Mesendoderm (in vitro differentiated cells): ENCODE data around the gene RND2. TPM values are rescaled to one million over a fixed set of nuclear protein-coding genes. Genes with fewer than 3 reads are reported as not detected.
"Not testable (repeated sequence)": the region's sequence is repeated elsewhere in the genome, so short reads cannot be mapped to it uniquely, and the experiment has no call there.

ENCODE experiments used
- DNase-seq: peaks from one replicate; pipeline ENCODE4 v3.0.0; 2013
- H2AK5ac ChIP-seq: 2 replicates; pipeline ENCODE4 v1.6.1; 2013; ENCODE audit warnings: low read length, inconsistent platforms
- H2BK120ac ChIP-seq: 2 replicates; pipeline ENCODE4 v1.6.1; 2013; ENCODE audit warnings: low read depth, mild to moderate bottlenecking, low read length, moderate library complexity, mixed read lengths
- H2BK15ac ChIP-seq: replicated peaks from 2 replicates; pipeline ENCODE4 v1.6.1; 2013; ENCODE audit warnings: low read depth, mild to moderate bottlenecking, moderate library complexity
- H2BK5ac ChIP-seq: 2 replicates; pipeline ENCODE4 v1.6.1; 2013; ENCODE audit warnings: low read length, inconsistent platforms
- H3K18ac ChIP-seq: 2 replicates; pipeline ENCODE4 v1.6.1; 2013; ENCODE audit warnings: mild to moderate bottlenecking, low read length, mixed read lengths
- H3K23ac ChIP-seq: one replicate; pipeline ENCODE4 v1.6.1; 2013; ENCODE audit warnings: low read length
- H3K27ac ChIP-seq: 2 replicates; pipeline ENCODE4 v1.5.1; 2013; ENCODE audit warnings: low read depth, mild to moderate bottlenecking, inconsistent platforms, low read length, moderate library complexity
- H3K27me3 ChIP-seq: 2 replicates; pipeline ENCODE4 v1.6.1; 2013; ENCODE audit warnings: low read length, control low read depth, mild to moderate bottlenecking, inconsistent platforms; ENCODE audit not compliant: insufficient read depth, poor library complexity
- H3K36me3 ChIP-seq: 2 replicates; pipeline ENCODE4 v1.6.1; 2013; ENCODE audit warnings: low read length, inconsistent platforms; ENCODE audit not compliant: control insufficient read depth, insufficient read depth
- H3K4ac ChIP-seq: one replicate; pipeline ENCODE4 v1.6.1; 2013; ENCODE audit warnings: low read depth, mild to moderate bottlenecking, low read length, moderate library complexity
- H3K4me1 ChIP-seq: 2 replicates; pipeline ENCODE4 v1.6.1; 2013; ENCODE audit warnings: low read depth, low read length, inconsistent platforms; ENCODE audit not compliant: control insufficient read depth
- H3K4me2 ChIP-seq: 2 replicates; pipeline ENCODE4 v1.6.1; 2013; ENCODE audit warnings: low read length
- H3K4me3 ChIP-seq: 2 replicates; pipeline ENCODE4 v1.5.1; 2013; ENCODE audit warnings: mild to moderate bottlenecking, low read length
- H3K56ac ChIP-seq: one replicate; pipeline ENCODE4 v1.6.1; 2013; ENCODE audit warnings: low read length
- H3K79me1 ChIP-seq: 2 replicates; pipeline ENCODE4 v1.6.1; 2013; ENCODE audit warnings: low read length, inconsistent platforms
- H3K79me2 ChIP-seq: 2 replicates; pipeline ENCODE4 v1.6.1; 2013; ENCODE audit warnings: mild to moderate bottlenecking, low read length; ENCODE audit not compliant: control insufficient read depth, insufficient read depth
- H3K9ac ChIP-seq: 2 replicates; pipeline ENCODE4 v1.6.1; 2013; ENCODE audit warnings: low read length, inconsistent platforms
- H4K5ac ChIP-seq: one replicate; pipeline ENCODE4 v1.6.1; 2013; ENCODE audit warnings: low read length
- H4K8ac ChIP-seq: one replicate; pipeline ENCODE4 v1.6.1; 2013; ENCODE audit warnings: low read depth, mild to moderate bottlenecking, control low read depth, low read length, moderate library complexity
- WGBS: extraction: QIAGEN DNeasy Blood & Tissue Kit; methylation state at CpG from one replicate; pipeline ENCODE4 v1.1.7; 2013; ENCODE audit warnings: low lambda C conversion rate, missing lambda C conversion rate; ENCODE audit not compliant: insufficient coverage; ENCODE audit errors: extremely low coverage; 5-methylcytosine and 5-hydroxymethylcytosine counted together
- polyA plus RNA-seq, 2 experiments: library from polyadenylated mRNA; stranded (reverse); fragments of 200-250 nt; gene quantifications; one replicate each; pipeline ENCODE4 v1.2.3, GENCODE V29; 2013

RND2 gene, protein sequence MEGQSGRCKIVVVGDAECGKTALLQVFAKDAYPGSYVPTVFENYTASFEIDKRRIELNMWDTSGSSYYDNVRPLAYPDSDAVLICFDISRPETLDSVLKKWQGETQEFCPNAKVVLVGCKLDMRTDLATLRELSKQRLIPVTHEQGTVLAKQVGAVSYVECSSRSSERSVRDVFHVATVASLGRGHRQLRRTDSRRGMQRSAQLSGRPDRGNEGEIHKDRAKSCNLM
- 16.4 TPM for polyA plus RNA-seq (2013, experiment 1 of 2)
- 15.7 TPM for polyA plus RNA-seq (2013, experiment 2 of 2)

DNA sequence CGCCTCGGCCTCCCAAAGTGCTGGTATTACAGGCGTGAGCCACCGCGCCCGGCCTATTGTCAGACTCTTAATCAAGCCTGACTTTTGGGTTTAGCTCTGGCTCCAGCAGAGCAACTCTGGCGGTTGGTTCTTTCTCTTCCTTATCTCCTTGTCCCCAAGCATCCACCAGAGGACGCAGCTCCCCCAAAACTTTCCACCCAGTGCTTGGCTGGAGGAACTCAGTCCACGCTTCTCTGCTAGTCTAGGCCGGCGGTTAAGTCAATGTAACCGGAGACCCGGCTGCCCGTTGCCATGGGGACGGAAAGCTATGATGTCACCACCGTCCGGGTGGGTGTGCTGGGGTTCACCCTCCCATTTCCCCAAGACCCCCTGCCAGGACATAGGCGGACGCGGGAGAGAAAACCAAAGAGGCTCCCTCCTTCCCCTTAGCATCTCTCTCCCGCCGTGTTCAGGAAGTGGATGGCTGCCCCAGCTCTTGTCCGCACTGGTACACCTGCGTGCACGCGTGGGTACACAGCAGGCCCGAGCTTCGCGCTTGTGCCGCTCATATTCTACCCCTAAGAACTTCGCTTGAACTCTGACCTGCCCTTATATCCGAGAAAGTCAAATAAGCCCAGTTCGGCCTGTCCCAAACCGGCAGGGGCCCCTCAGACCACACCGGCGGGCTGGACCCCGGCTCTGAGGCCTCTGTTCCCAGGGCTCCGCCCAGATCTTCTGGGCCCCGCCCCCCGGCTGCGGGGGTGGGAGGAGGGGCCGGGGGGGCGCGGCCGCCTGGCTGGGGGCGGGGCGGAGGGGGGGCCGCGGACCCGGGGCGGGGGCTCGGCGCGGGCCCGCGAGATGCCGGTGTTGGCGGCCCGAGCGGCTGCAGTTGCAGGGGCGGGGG is at the start of gene RND2:
Gene RND2 (plus strand): TSS at position 825 of the 883 bp plus-strand sequence. CDS start 117 bp downstream, outside the sequence.
- H3K4me2 ChIP-seq: peak within 1 kb of the TSS; percentile 100
- WGBS: no CpG with 5 or more reads among the region's 61 CpGs

DNA sequence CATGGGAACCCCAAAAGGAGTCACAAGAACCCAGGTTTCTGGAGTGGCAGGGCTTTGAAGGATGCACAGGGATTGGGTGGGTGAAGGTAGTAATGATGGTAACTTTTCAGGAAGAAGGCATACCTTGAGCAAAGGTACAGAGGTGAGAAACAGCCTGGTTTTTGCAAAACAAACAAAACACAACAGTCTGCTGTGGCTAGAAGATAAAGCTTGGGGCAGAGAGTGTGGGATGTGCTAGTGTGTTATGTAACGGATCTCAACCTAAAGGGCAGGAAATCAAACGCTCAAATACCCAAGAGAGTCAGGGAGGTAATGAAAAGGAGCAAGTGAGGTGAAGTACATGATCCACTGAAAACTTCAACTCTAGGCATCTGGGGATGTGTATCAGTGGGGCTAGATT is 49.8 kb upstream of the RND2 start:
- Histone ChIP-seq H3K27me3 (no peaks in the 10 kb centered on the region), H2BK15ac (no peak overlapping the region), H2AK5ac (no peak overlapping the region), H3K4me2 (no peak overlapping the region), H3K4me3 (no peak overlapping the region), H4K8ac (no peak overlapping the region), H2BK120ac (no peak overlapping the region), H3K18ac (no peak overlapping the region), H3K79me1 (no peaks in the 10 kb centered on the region), H3K23ac (no peak overlapping the region), H3K27ac (no peak overlapping the region), H3K56ac (no peak overlapping the region), H3K4ac (no peak overlapping the region), H3K79me2 (no peaks in the 10 kb centered on the region), H3K36me3 (no peaks in the 10 kb centered on the region), H3K9ac (no peak overlapping the region), H2BK5ac (no peak overlapping the region), H4K5ac (no peak overlapping the region), H3K4me1 (peaks cover 1% of the 10 kb centered on the region)
- DNase-seq: no peak
- WGBS: no CpG with 5 or more reads among the region's 2 CpGs

More for the DNA sequence above, at the start of gene RND2:
- H3K79me1 ChIP-seq: peaks cover 3% of the 10 kb centered on the region
- peak within 1 kb of the TSS; percentile 76 for H3K4me3 ChIP-seq
- H3K79me2 ChIP-seq: peaks cover 14% of the 10 kb centered on the region
- H3K9ac ChIP-seq: peak within 1 kb of the TSS; percentile 77
- no peak within 1 kb of the TSS for H4K5ac ChIP-seq
- H3K4me1 ChIP-seq: peaks cover 6% of the 10 kb centered on the region
- H3K56ac ChIP-seq: peak within 1 kb of the TSS; percentile 86
- H4K8ac ChIP-seq: no peak within 1 kb of the TSS
- peak within 1 kb of the TSS; percentile 10 for H3K27ac ChIP-seq
- peak; percentile 99 for DNase-seq
- no peak within 1 kb of the TSS for H3K23ac ChIP-seq
- no peaks in the 10 kb centered on the region for H3K36me3 ChIP-seq
- H2BK120ac ChIP-seq: no peak within 1 kb of the TSS
- H2AK5ac ChIP-seq: no peak within 1 kb of the TSS
- no peak within 1 kb of the TSS for H2BK15ac ChIP-seq
- peak within 1 kb of the TSS; percentile 8 for H3K4ac ChIP-seq
- H2BK5ac ChIP-seq: no peak within 1 kb of the TSS
- H3K27me3 ChIP-seq: no peaks in the 10 kb centered on the region
- peak within 1 kb of the TSS; percentile 77 for H3K18ac ChIP-seq

DNA sequence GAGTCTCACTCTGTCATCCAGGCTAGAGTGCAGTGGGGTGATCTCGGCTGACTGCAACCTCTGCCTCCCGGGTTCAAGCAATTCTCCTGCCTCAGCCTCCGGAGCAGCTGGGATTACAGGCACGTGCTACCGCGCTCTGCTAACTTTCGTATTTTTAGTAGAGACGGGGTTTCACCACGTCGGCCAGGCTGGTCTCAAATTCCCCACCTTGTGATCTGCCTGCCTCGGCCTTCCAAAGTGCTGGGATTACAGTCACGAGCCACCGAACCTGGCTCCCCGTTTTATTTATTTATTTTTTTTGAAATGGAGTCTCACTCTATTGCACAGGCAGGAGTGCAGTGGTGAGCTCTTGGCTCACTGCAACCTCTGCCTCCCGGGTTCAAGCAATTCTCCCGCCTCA is 49.3 kb upstream of the RND2 start:
- H2AK5ac ChIP-seq, H3K79me1 ChIP-seq, H4K8ac ChIP-seq, H3K56ac ChIP-seq, H3K79me2 ChIP-seq, H3K36me3 ChIP-seq, H3K23ac ChIP-seq, H3K4me2 ChIP-seq, H3K27ac ChIP-seq, H3K9ac ChIP-seq, H3K4ac ChIP-seq, DNase-seq, H4K5ac ChIP-seq, H3K18ac ChIP-seq, H3K4me3 ChIP-seq, H2BK15ac ChIP-seq, H2BK5ac ChIP-seq, H3K4me1 ChIP-seq, H2BK120ac ChIP-seq, H3K27me3 ChIP-seq: not testable (repeated sequence)
- no CpG with 5 or more reads among the region's 16 CpGs for WGBS

DNA sequence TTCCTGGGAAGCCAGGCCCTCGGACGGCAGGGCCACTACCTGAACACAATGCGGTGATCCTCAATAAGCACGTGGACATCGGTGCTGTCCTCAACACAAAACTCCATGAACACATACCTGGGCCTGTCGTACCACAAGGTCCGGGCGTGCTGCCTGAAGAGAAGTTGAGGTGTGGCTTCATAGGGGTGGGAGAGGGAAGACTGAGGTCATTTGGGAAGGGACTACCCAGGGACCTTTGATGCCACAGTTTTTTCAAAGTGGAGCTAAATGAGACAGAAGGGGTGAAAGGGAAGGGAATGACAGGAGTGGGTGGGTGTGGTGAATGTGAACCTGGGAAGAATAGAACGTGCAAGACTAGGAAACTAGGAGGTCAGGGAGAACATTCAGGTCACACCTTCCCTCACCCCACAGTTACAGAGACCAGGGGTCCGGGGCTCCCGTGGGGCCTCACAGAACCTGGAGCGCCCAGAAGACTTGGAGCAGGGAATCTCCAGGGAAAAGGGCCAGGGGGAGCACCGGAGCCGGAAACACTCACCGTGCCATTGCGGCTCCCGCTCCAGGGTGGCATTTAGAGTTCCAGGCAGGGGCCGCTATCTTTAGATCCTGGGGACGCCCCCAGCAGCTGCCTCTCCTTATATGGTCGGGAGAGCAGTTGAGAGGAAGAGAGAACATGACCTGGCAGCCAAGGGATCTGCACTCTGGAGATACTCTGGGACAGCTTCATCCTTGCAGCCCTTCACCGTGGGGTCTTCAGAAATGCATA is 45.3 kb upstream of the RND2 start, which contains the start of gene PTGES3L:
Gene PTGES3L (minus strand): TSS at position 570 of the 763 bp plus-strand sequence. CDS start 27 bp downstream, at position 543.
- Histone ChIP-seq H3K36me3 (no peaks in the 10 kb centered on the region), H2BK15ac (no peak within 1 kb of the TSS), H2BK5ac (peak within 1 kb of the TSS; percentile 61), H3K4ac (no peak within 1 kb of the TSS), H3K56ac (peak within 1 kb of the TSS; percentile 98), H3K4me3 (peak within 1 kb of the TSS; percentile 81), H3K27ac (peak within 1 kb of the TSS; percentile 82), H3K4me1 (peaks cover 1% of the 10 kb centered on the region), H4K5ac (no peak within 1 kb of the TSS), H3K18ac (peak within 1 kb of the TSS; percentile 34), H3K27me3 (no peaks in the 10 kb centered on the region), H3K79me2 (peaks cover 5% of the 10 kb centered on the region), H2BK120ac (no peak within 1 kb of the TSS), H2AK5ac (no peak within 1 kb of the TSS), H3K4me2 (peak within 1 kb of the TSS; percentile 100), H3K23ac (peak within 1 kb of the TSS; percentile 24), H3K79me1 (peaks cover 5% of the 10 kb centered on the region), H3K9ac (peak within 1 kb of the TSS; percentile 90), H4K8ac (no peak within 1 kb of the TSS)
- DNase-seq: peak; percentile 93
- WGBS: no CpG with 5 or more reads among the region's 21 CpGs

DNA sequence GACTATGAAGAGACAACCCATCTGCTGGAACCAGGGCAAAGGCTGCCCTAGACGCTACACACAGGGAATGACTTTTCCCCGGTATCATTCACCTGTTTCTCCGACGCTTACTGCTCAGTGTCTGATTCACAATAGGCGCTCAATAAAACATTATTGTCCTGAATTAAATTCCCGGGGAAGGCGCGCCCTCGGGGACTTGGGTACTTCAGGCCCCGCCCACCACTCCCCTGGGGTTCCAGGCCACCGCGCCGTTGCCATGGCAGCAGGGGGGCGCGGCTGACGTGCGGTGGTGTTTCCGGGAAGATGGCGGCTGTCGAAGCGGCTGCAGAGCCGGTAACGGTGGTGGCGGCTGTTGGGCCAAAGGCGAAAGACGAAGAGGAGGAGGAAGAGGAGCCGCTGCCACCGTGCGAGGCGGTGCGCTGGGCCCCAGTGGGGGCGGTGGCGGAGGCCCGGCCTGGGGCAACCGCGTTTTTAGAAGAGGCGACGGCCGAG is 44.7 kb upstream of the RND2 start, which contains the start of gene RUNDC1:
Gene RUNDC1 (plus strand): TSS at position 292 of the 492 bp plus-strand sequence. CDS start 12 bp downstream, at position 304.
- no peak within 1 kb of the TSS for H2BK120ac ChIP-seq
- peak within 1 kb of the TSS; percentile 34 for H3K18ac ChIP-seq
- H3K79me2 ChIP-seq: peaks cover 5% of the 10 kb centered on the region
- H2BK5ac ChIP-seq: peak within 1 kb of the TSS; percentile 61
- H3K9ac ChIP-seq: peak within 1 kb of the TSS; percentile 90
- peaks cover 1% of the 10 kb centered on the region for H3K4me1 ChIP-seq
- DNase-seq: peak; percentile 92
- peaks cover 5% of the 10 kb centered on the region for H3K79me1 ChIP-seq
- H4K8ac ChIP-seq: no peak within 1 kb of the TSS
- peak within 1 kb of the TSS; percentile 100 for H3K4me2 ChIP-seq
- no peak within 1 kb of the TSS for H3K4ac ChIP-seq
- no peak within 1 kb of the TSS for H2BK15ac ChIP-seq
- H2AK5ac ChIP-seq: no peak within 1 kb of the TSS
- no peaks in the 10 kb centered on the region for H3K27me3 ChIP-seq
- H3K27ac ChIP-seq: peak within 1 kb of the TSS; percentile 82
- no peaks in the 10 kb centered on the region for H3K36me3 ChIP-seq
- no CpG with 5 or more reads among the region's 39 CpGs for WGBS
- H4K5ac ChIP-seq: no peak within 1 kb of the TSS
- H3K23ac ChIP-seq: peak within 1 kb of the TSS; percentile 24
- peak within 1 kb of the TSS; percentile 81 for H3K4me3 ChIP-seq
- H3K56ac ChIP-seq: peak within 1 kb of the TSS; percentile 98
